Measurements from ENCODE around the gene CCDC70. TPM values are rescaled to one million over a fixed set of nuclear protein-coding genes. Genes with fewer than 3 reads are reported as not detected.

Gene CCDC70
- total RNA-seq, 2 donors from 2014 or later = not detected

Other genes with a start within 250 kb of the CCDC70 start
- 10 to 100 TPM; 15.2 to 15.3 TPM for gene DHRS12, start 57.8 kb upstream of the CCDC70 start, total RNA-seq
- under 1 TPM; 0.06 to 0.11 TPM for gene TMEM272, start 16.8 kb upstream of the CCDC70 start, total RNA-seq
- gene ATP7B, start 149.5 kb downstream of the CCDC70 start, total RNA-seq = 10 to 100 TPM; 18.5 to 27.6 TPM
- 10 to 100 TPM; 37.2 to 37.7 TPM for gene ALG11, start 150.4 kb downstream of the CCDC70 start, total RNA-seq
- 10 to 100 TPM; 19.9 to 20.9 TPM for gene UTP14C, start 162.7 kb downstream of the CCDC70 start, total RNA-seq

Data from left colon (tissue), 2 donors.